PFSK-1 (cell line): ENCODE measurements around the gene EYA2.

Experiments
- FOXP2 ChIP-seq: optimal IDR thresholded peaks from 2 replicates; pipeline ENCODE3; 2011; ENCODE audit warnings: borderline replicate concordance, control low read depth, inconsistent platforms; ENCODE audit not compliant: insufficient read depth; ENCODE audit errors: extremely low read length, extremely low read depth
- POLR2AphosphoS5 ChIP-seq: IDR thresholded peaks from 2 replicates; pipeline ENCODE4 v1.6.1; 2012; ENCODE audit warnings: low read depth, mild to moderate bottlenecking, control low read depth, low read length, moderate library complexity
- SIN3A ChIP-seq: IDR thresholded peaks from 2 replicates; pipeline ENCODE4 v1.6.1; 2012; ENCODE audit warnings: mild to moderate bottlenecking, low read length, moderate library complexity, borderline replicate concordance; ENCODE audit not compliant: insufficient read depth
- TAF1 ChIP-seq: IDR thresholded peaks from 2 replicates; pipeline ENCODE4 v1.6.1; 2012; ENCODE audit warnings: low read length, control low read depth, borderline replicate concordance; ENCODE audit not compliant: insufficient read depth
- TF ChIP-seq, protein P1 (sequence below), 2 experiments: IDR thresholded peaks; 2 replicates each; pipeline versions ENCODE4 v1.6.1 to v1.8.0; 2011 to 2012; ENCODE audit warnings: low read depth in 2 of 2, low read length in 2 of 2, control low read depth in 1 of 2, inconsistent platforms in 1 of 2, mild to moderate bottlenecking in 1 of 2, moderate library complexity in 1 of 2; ENCODE audit not compliant: insufficient read depth in 1 of 2

The EYA2 gene

DNA sequence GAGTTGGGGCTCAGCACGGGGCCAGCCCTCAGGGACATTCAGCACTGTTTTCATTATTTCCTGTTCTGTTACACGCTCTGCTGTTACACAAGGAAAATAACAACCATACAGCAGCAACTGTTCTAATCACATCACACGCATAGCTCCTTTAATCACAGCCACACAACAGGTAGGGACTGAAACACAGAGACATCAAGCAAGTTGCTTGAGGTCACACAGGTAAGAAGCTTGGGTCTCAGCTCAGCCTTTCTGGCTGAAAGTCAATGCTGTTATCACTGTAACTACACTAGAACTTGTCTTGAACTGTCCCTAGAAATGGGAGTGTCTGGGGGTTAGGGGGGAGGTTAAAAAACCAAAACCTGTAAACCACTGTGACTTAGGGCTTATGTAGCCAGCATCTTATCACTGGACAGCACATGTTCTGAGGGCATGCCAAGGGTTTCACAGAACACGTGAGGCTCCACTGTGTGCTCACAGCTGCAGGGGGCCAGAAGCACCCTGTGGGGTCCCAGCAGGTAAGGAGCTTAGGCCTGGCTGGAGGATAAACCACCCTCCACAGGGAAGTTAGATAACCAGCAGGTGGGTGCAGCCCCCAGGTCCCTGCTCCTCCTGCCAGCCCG, 146.0 kb downstream of the EYA2 start:
- TF ChIP-seq, protein P1, sequence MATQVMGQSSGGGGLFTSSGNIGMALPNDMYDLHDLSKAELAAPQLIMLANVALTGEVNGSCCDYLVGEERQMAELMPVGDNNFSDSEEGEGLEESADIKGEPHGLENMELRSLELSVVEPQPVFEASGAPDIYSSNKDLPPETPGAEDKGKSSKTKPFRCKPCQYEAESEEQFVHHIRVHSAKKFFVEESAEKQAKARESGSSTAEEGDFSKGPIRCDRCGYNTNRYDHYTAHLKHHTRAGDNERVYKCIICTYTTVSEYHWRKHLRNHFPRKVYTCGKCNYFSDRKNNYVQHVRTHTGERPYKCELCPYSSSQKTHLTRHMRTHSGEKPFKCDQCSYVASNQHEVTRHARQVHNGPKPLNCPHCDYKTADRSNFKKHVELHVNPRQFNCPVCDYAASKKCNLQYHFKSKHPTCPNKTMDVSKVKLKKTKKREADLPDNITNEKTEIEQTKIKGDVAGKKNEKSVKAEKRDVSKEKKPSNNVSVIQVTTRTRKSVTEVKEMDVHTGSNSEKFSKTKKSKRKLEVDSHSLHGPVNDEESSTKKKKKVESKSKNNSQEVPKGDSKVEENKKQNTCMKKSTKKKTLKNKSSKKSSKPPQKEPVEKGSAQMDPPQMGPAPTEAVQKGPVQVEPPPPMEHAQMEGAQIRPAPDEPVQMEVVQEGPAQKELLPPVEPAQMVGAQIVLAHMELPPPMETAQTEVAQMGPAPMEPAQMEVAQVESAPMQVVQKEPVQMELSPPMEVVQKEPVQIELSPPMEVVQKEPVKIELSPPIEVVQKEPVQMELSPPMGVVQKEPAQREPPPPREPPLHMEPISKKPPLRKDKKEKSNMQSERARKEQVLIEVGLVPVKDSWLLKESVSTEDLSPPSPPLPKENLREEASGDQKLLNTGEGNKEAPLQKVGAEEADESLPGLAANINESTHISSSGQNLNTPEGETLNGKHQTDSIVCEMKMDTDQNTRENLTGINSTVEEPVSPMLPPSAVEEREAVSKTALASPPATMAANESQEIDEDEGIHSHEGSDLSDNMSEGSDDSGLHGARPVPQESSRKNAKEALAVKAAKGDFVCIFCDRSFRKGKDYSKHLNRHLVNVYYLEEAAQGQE (IDR thresholded peaks at IDR 0.05; ENCODE audit: insufficient read depth in 1 of 2, low read depth in 2 of 2, low read length in 2 of 2), result no peak
- no peak for TF ChIP-seq POLR2AphosphoS5
- TF ChIP-seq TAF1, result no peak
- TF ChIP-seq FOXP2, result no peak
- no peak for TF ChIP-seq SIN3A

DNA sequence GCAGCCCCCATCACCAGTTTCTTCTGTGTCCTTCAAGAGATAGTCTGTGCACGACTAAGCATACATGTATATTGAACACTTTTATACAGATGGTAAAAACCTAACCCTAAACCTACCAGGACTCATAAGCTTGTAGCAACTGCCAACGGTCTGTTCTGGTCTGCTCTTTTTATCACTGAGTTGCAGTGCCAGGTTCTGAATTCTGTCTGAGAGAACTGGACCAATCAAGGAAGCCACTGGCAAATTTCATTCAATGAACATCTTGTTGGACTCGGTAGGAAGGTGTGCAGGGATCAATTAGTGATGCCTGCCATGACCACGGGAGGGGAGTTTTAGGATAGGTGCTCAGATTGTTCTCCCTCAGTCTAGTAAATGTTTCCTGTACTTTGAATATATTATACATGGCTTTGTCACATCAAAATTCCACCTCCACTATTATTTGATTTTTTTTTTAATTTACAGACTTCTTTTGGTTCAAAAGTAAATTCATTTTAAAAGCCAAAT, 146.8 kb downstream of the EYA2 start:
- no peak for TF ChIP-seq TAF1
- TF ChIP-seq, protein P1 (IDR thresholded peaks at IDR 0.05; ENCODE audit: insufficient read depth in 1 of 2, low read depth in 2 of 2, low read length in 2 of 2), result no peak
- TF ChIP-seq FOXP2, result no peak
- TF ChIP-seq POLR2AphosphoS5, result no peak
- no peak for TF ChIP-seq SIN3A

DNA sequence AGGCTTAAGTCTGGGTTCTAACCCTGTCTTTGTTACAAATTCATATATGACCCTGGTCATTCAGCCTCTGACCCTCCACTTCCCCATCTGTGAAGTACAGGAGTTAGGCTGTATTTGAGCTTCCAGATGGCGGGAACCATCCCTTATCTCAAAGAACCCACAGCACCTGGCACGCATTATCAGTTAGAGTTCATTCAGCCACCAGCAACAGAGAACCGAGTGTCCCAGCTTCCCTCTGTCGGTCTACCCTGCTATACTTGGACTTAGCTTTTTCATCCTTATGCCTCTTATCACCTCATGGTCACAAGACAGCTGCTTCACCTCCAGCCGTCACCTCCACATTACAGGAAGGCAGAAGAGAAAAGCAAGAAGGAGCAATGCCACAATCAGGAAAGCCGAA, 147.8 kb downstream of the EYA2 start:
- TF ChIP-seq FOXP2 (no peak), SIN3A (no peak), TAF1 (no peak), POLR2AphosphoS5 (no peak)
- TF ChIP-seq, protein P1 (IDR thresholded peaks at IDR 0.05; ENCODE audit: insufficient read depth in 1 of 2, low read depth in 2 of 2, low read length in 2 of 2), result no peak

DNA sequence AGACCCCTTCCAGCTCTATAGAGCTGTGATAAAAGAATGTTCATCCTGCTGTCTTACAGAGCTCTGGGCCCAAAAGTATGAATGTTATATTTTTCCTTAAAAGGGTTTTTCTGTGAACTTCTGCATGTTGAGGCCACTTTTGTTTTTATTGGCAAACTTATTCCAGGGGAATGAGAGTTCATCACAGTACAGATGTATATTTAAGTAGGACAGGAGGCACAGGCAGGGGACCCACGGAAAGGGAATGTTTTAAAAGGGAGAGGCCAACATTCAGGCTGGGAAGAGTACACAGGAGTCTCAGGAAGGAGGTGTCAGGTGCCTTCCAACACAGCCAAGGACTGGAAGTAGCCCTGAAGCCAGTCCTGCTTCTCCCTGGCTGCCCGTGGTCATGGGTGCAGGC, 148.4 kb downstream of the EYA2 start:
- TF ChIP-seq TAF1, result no peak
- no peak for TF ChIP-seq FOXP2
- no peak for TF ChIP-seq POLR2AphosphoS5
- no peak for TF ChIP-seq SIN3A
- TF ChIP-seq, protein P1 (IDR thresholded peaks at IDR 0.05; ENCODE audit: insufficient read depth in 1 of 2, low read depth in 2 of 2, low read length in 2 of 2), result no peak
